ENCODE data around the gene PLXNB1. TPM values are rescaled to one million over a fixed set of nuclear protein-coding genes. Genes with fewer than 3 reads are reported as not detected.

The PLXNB1 gene
- total RNA-seq, 1 experiment from 2014 or later = 24.6 TPM

GRCh38 chr3:48446425-48447193 lies 16.7 kb upstream of the PLXNB1 start, which contains the start of gene ATRIP:
ATRIP (plus strand) TSS chr3:48446737; CDS start chr3:48446846, 109 bp downstream.
- intact Hi-C loops (cut with micrococcal nuclease; ENCODE audit: unreplicated experiment) = no loop called here
- Histone ChIP-seq H3K27ac (ENCODE audit: low read depth, low read length, poor library complexity, severe bottlenecking) (peak within 1 kb of the TSS; percentile 80), H3K9me3 (ENCODE audit: low read depth, low read length, poor library complexity, severe bottlenecking) (no peaks in the 10 kb centered on the region), H3K36me3 (ENCODE audit: insufficient read depth, low read length, poor library complexity, severe bottlenecking) (peaks cover 6% of the 10 kb centered on the region), H3K4me3 (ENCODE audit: low read depth, low read length, poor library complexity, severe bottlenecking) (peak within 1 kb of the TSS; percentile 77), H3K27me3 (replicated peaks; ENCODE audit: insufficient read depth, low read depth, low read length, poor library complexity) (no peaks in the 10 kb centered on the region), H3K4me1 (ENCODE audit: insufficient read depth, low read length, poor library complexity, severe bottlenecking) (no peaks in the 10 kb centered on the region)
- no peak for TF ChIP-seq CTCF (conservative IDR thresholded peaks at IDR 0.05; ENCODE audit: low read depth, low read length)
- no peak for TF ChIP-seq EZH2 (IDR thresholded peaks at IDR 0.05; ENCODE audit: borderline replicate concordance, low read depth, low read length, poor library complexity, severe bottlenecking)
- POLR2A ChIA-PET (ENCODE audit: low non-redundant PET) = no interaction called here
- DNase-seq (ENCODE audit: low spot score) = peak; percentile 79
- CTCF ChIA-PET = interaction anchor here (1.6 kb wide), 1 partner anchor 11 kb away, joined by 6 read pairs; no protein-coding TSS in a partner anchor
- BruUV-seq (replicated peaks) = no TSS peak

GRCh38 chr3:48446043-48446424 lies 16.1 kb upstream of the PLXNB1 start:
- Histone ChIP-seq H3K4me1 (ENCODE audit: insufficient read depth, low read length, poor library complexity, severe bottlenecking) (no peaks in the 10 kb centered on the region), H3K4me3 (ENCODE audit: low read depth, low read length, poor library complexity, severe bottlenecking) (peak overlapping the region; percentile 77), H3K27me3 (replicated peaks; ENCODE audit: insufficient read depth, low read depth, low read length, poor library complexity) (no peaks in the 10 kb centered on the region), H3K36me3 (ENCODE audit: insufficient read depth, low read length, poor library complexity, severe bottlenecking) (peaks cover 6% of the 10 kb centered on the region), H3K27ac (ENCODE audit: low read depth, low read length, poor library complexity, severe bottlenecking) (peak overlapping the region; percentile 80), H3K9me3 (ENCODE audit: low read depth, low read length, poor library complexity, severe bottlenecking) (no peaks in the 10 kb centered on the region)
- BruUV-seq (replicated peaks) = no TSS peak
- DNase-seq (ENCODE audit: low spot score) = no peak
- ChIA-PET CTCF (interaction anchor here (1.6 kb wide), 1 partner anchor 10 kb away, joined by 6 read pairs; no protein-coding TSS in a partner anchor), POLR2A (ENCODE audit: low non-redundant PET) (no interaction called here)
- TF ChIP-seq CTCF (conservative IDR thresholded peaks at IDR 0.05; ENCODE audit: low read depth, low read length) = no peak
- TF ChIP-seq EZH2 (IDR thresholded peaks at IDR 0.05; ENCODE audit: borderline replicate concordance, low read depth, low read length, poor library complexity, severe bottlenecking) = no peak
- intact Hi-C loops (cut with micrococcal nuclease; ENCODE audit: unreplicated experiment) = no loop called here

- BruUV-seq (replicated peaks) = no TSS peak
- Histone ChIP-seq H3K36me3 (ENCODE audit: insufficient read depth, low read length, poor library complexity, severe bottlenecking) (peaks cover 6% of the 10 kb centered on the region), H3K4me1 (ENCODE audit: insufficient read depth, low read length, poor library complexity, severe bottlenecking) (no peaks in the 10 kb centered on the region), H3K4me3 (ENCODE audit: low read depth, low read length, poor library complexity, severe bottlenecking) (peak overlapping the region; percentile 77), H3K27ac (ENCODE audit: low read depth, low read length, poor library complexity, severe bottlenecking) (no peak overlapping the region), H3K27me3 (replicated peaks; ENCODE audit: insufficient read depth, low read depth, low read length, poor library complexity) (no peaks in the 10 kb centered on the region), H3K9me3 (ENCODE audit: low read depth, low read length, poor library complexity, severe bottlenecking) (no peaks in the 10 kb centered on the region)
- no peak for DNase-seq (ENCODE audit: low spot score)
- ChIA-PET POLR2A (ENCODE audit: low non-redundant PET) (no interaction called here), CTCF (interaction anchor here (0.6 to 1.6 kb wide), 2 partner anchors 9 to 12 kb away, joined by 3 to 6 read pairs; no protein-coding TSS in a partner anchor)
- intact Hi-C loops (cut with micrococcal nuclease; ENCODE audit: unreplicated experiment) = no loop called here
- TF ChIP-seq CTCF (conservative IDR thresholded peaks at IDR 0.05; ENCODE audit: low read depth, low read length) (no peak), EZH2 (IDR thresholded peaks at IDR 0.05; ENCODE audit: borderline replicate concordance, low read depth, low read length, poor library complexity, severe bottlenecking) (no peak)
Observed at GRCh38 chr3:48445277-48445882, 15.5 kb upstream of the PLXNB1 start.
